Ramos (cell line): ENCODE results near the gene KSR1.

Source experiments
- in situ Hi-C: fragments of 300-500 bp; cut with MboI; formaldehyde crosslinking; loops from one replicate; pipeline ENCODE4 v1.14.3; 2022; ENCODE audit warnings: low sequenced_read_pairs; ENCODE audit not compliant: unreplicated experiment

The KSR1 gene

GRCh38 chr17:27466743-27467375, 10.6 kb downstream of the KSR1 start:
- in situ Hi-C loops: no loop called here

- in situ Hi-C loops: no loop called here
These were observed 13.0 kb downstream of the KSR1 start for GRCh38 chr17:27469256-27469655.

GRCh38 chr17:27471321-27472269, 15.3 kb downstream of the KSR1 start:
- in situ Hi-C loops: no loop called here

- in situ Hi-C loops: no loop called here
These were observed 17.0 kb downstream of the KSR1 start for GRCh38 chr17:27473190-27473747.

- in situ Hi-C loops: no loop called here
These were observed 17.7 kb downstream of the KSR1 start for GRCh38 chr17:27473748-27474609.

GRCh38 chr17:27475070-27475673, 18.9 kb downstream of the KSR1 start:
- in situ Hi-C loops: no loop called here

GRCh38 chr17:27475981-27476895, 20.0 kb downstream of the KSR1 start:
- in situ Hi-C loops: no loop called here

- in situ Hi-C loops: no loop called here
These were observed 21.0 kb downstream of the KSR1 start for GRCh38 chr17:27477050-27477888.

- in situ Hi-C loops: no loop called here
These were observed 21.9 kb downstream of the KSR1 start for GRCh38 chr17:27477971-27478684.

GRCh38 chr17:27478901-27479538, 22.8 kb downstream of the KSR1 start:
- in situ Hi-C loops: no loop called here

GRCh38 chr17:27479838-27480237, 23.6 kb downstream of the KSR1 start:
- in situ Hi-C loops: no loop called here

GRCh38 chr17:27480699-27481098, 24.5 kb downstream of the KSR1 start:
- in situ Hi-C loops: no loop called here

GRCh38 chr17:27481327-27481726, 25.1 kb downstream of the KSR1 start:
- in situ Hi-C loops: no loop called here

GRCh38 chr17:27485125-27485524, 28.9 kb downstream of the KSR1 start:
- in situ Hi-C loops: no loop called here

GRCh38 chr17:27485716-27486495, 29.7 kb downstream of the KSR1 start:
- in situ Hi-C loops: no loop called here

- in situ Hi-C loops: no loop called here
These were observed 30.5 kb downstream of the KSR1 start for GRCh38 chr17:27486741-27487140.
